SH-SY5Y (cell line): Measurements from ENCODE around the gene KDM4B.

Experiments
- GATA2 ChIP-seq: IDR thresholded peaks from 2 replicates; pipeline ENCODE4 v1.6.1; 2011; ENCODE audit warnings: mild to moderate bottlenecking, low read depth, low read length
- GATA3 ChIP-seq: IDR thresholded peaks from 2 replicates; pipeline ENCODE4 v1.6.1; 2011; ENCODE audit warnings: low read depth, mild to moderate bottlenecking, low read length, moderate library complexity

KDM4B gene

DNA sequence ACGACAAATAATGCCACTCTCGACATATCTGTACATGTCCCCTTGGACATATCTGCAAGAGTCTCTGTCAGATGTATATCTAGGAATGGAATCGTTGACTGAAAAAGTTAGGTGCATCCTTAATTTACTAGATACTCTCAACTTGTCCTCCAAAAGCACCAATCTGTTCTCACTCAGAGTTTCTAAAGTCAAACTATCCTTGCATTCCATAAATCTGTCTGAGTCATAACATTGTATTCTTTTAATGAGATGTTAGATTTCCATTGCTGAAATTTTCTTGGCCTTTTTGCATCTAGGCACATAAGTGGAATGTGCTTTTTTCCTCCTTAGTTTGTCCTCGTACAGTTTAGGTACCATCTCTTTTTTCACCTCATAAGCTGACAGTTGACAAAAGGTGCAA, 231.9 kb downstream of the KDM4B start:
- TF ChIP-seq GATA3 (no peak), GATA2 (no peak)

DNA sequence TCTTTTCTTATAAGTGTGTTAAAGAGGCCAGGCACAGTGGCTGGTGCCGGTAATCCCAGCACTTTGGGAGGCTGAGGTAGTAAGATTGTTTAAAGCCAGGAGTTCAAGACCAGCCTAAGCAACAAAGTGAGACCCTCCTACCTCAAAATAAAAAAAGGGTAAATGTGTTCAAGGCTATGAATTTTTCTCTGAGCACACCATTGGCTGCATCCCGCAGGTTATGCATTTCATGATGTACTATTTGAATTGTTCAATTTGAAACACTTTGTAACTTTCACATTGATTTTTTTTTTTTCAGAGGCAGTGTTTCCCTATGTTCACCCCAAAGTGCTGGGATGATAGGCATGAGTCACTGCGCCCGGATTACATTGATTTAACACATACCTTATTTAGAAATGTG, 233.6 kb downstream of the KDM4B start:
- TF ChIP-seq GATA3 (no peak), GATA2 (no peak)
